ENCODE data around the gene KRTAP19-3. TPM values are rescaled to one million over a fixed set of nuclear protein-coding genes. Genes with fewer than 3 reads are reported as not detected.

Gene KRTAP19-3
- total RNA-seq (2022; extraction: Qiagen RNA extraction; ENCODE audit: low read depth), result not detected in 5 replicates

DNA sequence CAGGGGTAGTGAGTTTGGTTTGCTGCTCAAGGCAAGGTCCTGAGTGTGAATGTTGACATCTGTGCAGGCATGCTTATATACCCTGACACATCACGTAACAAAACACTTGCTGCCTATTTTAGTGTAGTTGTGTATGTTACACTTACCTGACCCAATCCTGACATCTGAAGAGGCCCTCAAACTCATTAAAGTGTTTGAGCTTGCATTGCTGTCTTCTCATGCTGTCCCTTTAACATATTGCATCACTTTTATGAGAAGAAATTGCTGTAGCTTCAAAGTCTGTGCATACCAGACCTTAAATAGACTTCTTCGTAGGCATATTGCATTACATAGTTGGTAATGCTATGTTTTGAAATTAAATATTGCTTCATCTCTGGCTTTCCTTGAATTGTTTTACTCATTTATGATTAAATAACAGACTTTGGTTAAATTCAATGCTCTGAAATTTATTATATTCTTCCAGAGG is at the start of gene KRTAP19-3:
TSS of gene KRTAP19-3 (minus strand) at position 51 of the 466 bp plus-strand sequence. CDS start 56 bp downstream, outside the sequence.

DNA sequence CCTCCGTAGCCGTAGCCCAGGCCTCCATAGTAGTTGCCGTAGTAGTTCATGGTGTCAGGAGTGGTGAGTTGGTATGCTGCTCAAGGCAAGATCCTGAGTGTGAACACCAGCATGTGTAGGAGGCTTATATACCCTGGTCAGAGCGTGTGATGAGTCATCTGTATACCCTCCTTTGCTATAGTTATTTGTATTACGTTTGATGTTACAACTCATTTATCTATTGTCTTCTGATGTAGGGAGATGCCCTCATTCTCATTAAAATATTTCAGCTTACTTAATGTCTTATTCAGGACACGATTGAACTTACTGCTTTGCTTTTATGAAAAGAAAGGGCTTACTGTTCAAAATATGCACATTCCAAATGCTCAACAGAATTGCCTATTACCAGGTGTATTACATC is 10.2 kb upstream of the KRTAP19-3 start, which contains the start of gene KRTAP19-5:
TSS of gene KRTAP19-5 (minus strand) at position 101 of the 400 bp plus-strand sequence. CDS start at position 50, 51 bp downstream.

DNA sequence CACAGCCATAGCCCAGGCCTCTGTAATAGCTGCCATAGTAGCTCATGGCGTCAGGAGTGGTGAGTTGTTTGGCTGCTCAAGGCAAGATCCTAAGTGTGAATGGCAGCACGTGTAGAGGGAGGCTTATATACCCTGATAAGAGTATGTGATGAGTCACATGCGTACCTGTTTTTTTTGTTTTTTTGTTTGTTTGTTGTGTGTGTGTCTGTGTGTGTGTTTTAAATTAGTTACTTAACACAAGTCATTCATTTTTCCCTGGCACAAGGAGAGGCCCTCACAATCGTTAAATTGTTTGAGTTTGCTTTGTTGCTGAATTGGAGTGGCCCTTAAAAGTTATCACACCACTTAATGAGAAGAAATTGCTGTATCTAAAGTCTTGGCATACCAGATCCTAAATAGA is 5.3 kb upstream of the KRTAP19-3 start, which contains the start of gene KRTAP19-4:
TSS of gene KRTAP19-4 (minus strand) at position 101 of the 400 bp plus-strand sequence. CDS start at position 46, 55 bp downstream.

DNA sequence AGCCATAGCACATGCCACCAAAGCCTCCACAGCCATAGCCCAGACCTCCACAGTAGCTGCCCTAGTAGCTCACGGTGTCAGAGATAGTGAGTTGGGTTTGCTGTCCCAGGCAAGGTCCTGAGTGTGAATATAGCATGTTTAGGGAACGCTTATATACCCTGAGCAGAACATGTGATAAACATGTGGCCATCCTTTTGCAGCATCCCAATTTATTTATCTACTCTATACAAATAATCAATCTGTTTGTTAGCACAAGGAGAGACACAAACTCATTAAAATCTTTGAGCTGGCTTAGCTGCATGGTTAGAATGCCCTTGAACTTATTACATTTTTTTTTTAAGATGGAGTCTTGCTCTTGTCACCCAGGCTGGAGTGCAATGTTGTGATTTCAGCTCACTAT is 4.5 kb downstream of the KRTAP19-3 start, which contains the start of gene KRTAP19-2:
TSS of gene KRTAP19-2 (minus strand) at position 101 of the 400 bp plus-strand sequence. CDS start at position 13, 88 bp downstream.

DNA sequence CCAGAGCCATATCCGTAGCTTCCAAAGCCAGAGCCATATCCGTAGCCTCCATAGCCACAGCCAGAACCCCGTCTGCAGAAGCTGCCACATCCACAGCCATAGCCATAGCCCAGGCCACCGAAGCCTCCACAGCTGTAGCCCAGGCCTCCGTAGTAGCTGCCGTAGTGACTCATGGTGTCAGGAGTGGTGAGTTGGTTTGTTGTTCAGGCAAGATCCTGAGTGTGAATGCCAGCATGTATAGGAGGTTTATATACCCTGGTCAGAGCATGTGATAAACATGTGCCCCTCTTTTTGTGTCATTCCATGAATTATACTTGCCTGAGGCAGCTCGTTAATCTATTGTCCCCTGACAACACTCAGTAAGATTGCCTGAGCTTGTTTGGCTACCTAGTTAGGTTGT is 11.7 kb downstream of the KRTAP19-3 start, which contains the start of gene KRTAP19-1:
TSS of gene KRTAP19-1 (minus strand) at position 223 of the 400 bp plus-strand sequence. CDS start at position 173, 50 bp downstream.

Other genes with a start within 250 kb of the KRTAP19-3 start
- gene KRTAP24-1, start 209.1 kb downstream of the KRTAP19-3 start, total RNA-seq (2022; extraction: Qiagen RNA extraction; ENCODE audit: low read depth), result not detected in 5 replicates
- not detected in 5 replicates for gene KRTAP25-1, start 202.5 kb downstream of the KRTAP19-3 start, total RNA-seq (2022; extraction: Qiagen RNA extraction; ENCODE audit: low read depth)
- gene KRTAP26-1, start 171.7 kb downstream of the KRTAP19-3 start, total RNA-seq (2022; extraction: Qiagen RNA extraction; ENCODE audit: low read depth), result not detected in 5 replicates
- not detected in 5 replicates for gene KRTAP27-1, start 154.3 kb downstream of the KRTAP19-3 start, total RNA-seq (2022; extraction: Qiagen RNA extraction; ENCODE audit: low read depth)
- not detected in 5 replicates for gene KRTAP23-1, start 143.4 kb downstream of the KRTAP19-3 start, total RNA-seq (2022; extraction: Qiagen RNA extraction; ENCODE audit: low read depth)
- gene KRTAP13-2, start 119.7 kb downstream of the KRTAP19-3 start, total RNA-seq (2022; extraction: Qiagen RNA extraction; ENCODE audit: low read depth), result not detected in 5 replicates
- not detected in 5 replicates for gene KRTAP13-1, start 96.0 kb downstream of the KRTAP19-3 start, total RNA-seq (2022; extraction: Qiagen RNA extraction; ENCODE audit: low read depth)
- gene KRTAP13-3, start 66.1 kb downstream of the KRTAP19-3 start, total RNA-seq (2022; extraction: Qiagen RNA extraction; ENCODE audit: low read depth), result not detected in 5 replicates
- not detected in 5 replicates for gene KRTAP13-4, start 61.8 kb downstream of the KRTAP19-3 start, total RNA-seq (2022; extraction: Qiagen RNA extraction; ENCODE audit: low read depth)
- gene KRTAP15-1, start 51.7 kb downstream of the KRTAP19-3 start, total RNA-seq (2022; extraction: Qiagen RNA extraction; ENCODE audit: low read depth), result not detected in 5 replicates
- gene KRTAP19-1, start 11.6 kb downstream of the KRTAP19-3 start, total RNA-seq (2022; extraction: Qiagen RNA extraction; ENCODE audit: low read depth), result not detected in 5 replicates
- gene KRTAP19-2, start 4.6 kb downstream of the KRTAP19-3 start, total RNA-seq (2022; extraction: Qiagen RNA extraction; ENCODE audit: low read depth), result not detected in 5 replicates
- gene KRTAP19-4, start 5.2 kb upstream of the KRTAP19-3 start, total RNA-seq (2022; extraction: Qiagen RNA extraction; ENCODE audit: low read depth), result not detected in 5 replicates
- not detected in 5 replicates for gene KRTAP19-5, start 10.1 kb upstream of the KRTAP19-3 start, total RNA-seq (2022; extraction: Qiagen RNA extraction; ENCODE audit: low read depth)
- gene KRTAP19-6, start 49.9 kb upstream of the KRTAP19-3 start, total RNA-seq (2022; extraction: Qiagen RNA extraction; ENCODE audit: low read depth), result not detected in 5 replicates
- gene KRTAP19-7, start 69.3 kb upstream of the KRTAP19-3 start, total RNA-seq (2022; extraction: Qiagen RNA extraction; ENCODE audit: low read depth), result not detected in 5 replicates
- gene KRTAP22-2, start 98.4 kb upstream of the KRTAP19-3 start, total RNA-seq (2022; extraction: Qiagen RNA extraction; ENCODE audit: low read depth), result not detected in 5 replicates
- gene KRTAP6-3, start 100.4 kb upstream of the KRTAP19-3 start, total RNA-seq (2022; extraction: Qiagen RNA extraction; ENCODE audit: low read depth), result not detected in 5 replicates
- gene KRTAP6-2, start 106.9 kb upstream of the KRTAP19-3 start, total RNA-seq (2022; extraction: Qiagen RNA extraction; ENCODE audit: low read depth), result not detected in 5 replicates
- gene KRTAP22-1, start 109.1 kb upstream of the KRTAP19-3 start, total RNA-seq (2022; extraction: Qiagen RNA extraction; ENCODE audit: low read depth), result not detected in 5 replicates
- not detected in 5 replicates for gene KRTAP6-1, start 121.9 kb upstream of the KRTAP19-3 start, total RNA-seq (2022; extraction: Qiagen RNA extraction; ENCODE audit: low read depth)
- not detected in 5 replicates for gene KRTAP20-1, start 124.4 kb upstream of the KRTAP19-3 start, total RNA-seq (2022; extraction: Qiagen RNA extraction; ENCODE audit: low read depth)
- not detected in 5 replicates for gene KRTAP20-4, start 128.6 kb upstream of the KRTAP19-3 start, total RNA-seq (2022; extraction: Qiagen RNA extraction; ENCODE audit: low read depth)
- gene KRTAP20-2, start 143.2 kb upstream of the KRTAP19-3 start, total RNA-seq (2022; extraction: Qiagen RNA extraction; ENCODE audit: low read depth), result not detected in 5 replicates
- gene KRTAP20-3, start 150.9 kb upstream of the KRTAP19-3 start, total RNA-seq (2022; extraction: Qiagen RNA extraction; ENCODE audit: low read depth), result not detected in 5 replicates
- gene KRTAP21-3, start 226.8 kb upstream of the KRTAP19-3 start, total RNA-seq (2022; extraction: Qiagen RNA extraction; ENCODE audit: low read depth), result not detected in 5 replicates

Data from A549 treated with ZK216348 at 1 μM for 4 hours (cell line).